ENCODE measurements around the gene HSPA14.

GRCh38 chr10:14904864-14905263 is 66.8 kb downstream of the HSPA14 start:
- TF ChIP-seq CTCF (optimal IDR thresholded peaks at IDR 0.05 in 1 of 3, IDR thresholded peaks at IDR 0.05 in 1 of 3, conservative IDR thresholded peaks at IDR 0.05 in 1 of 3; ENCODE audit: extremely low read depth in 1 of 3, insufficient read depth in 2 of 3, low read length in 3 of 3) (no peak), EZH2 (IDR thresholded peaks at IDR 0.05; ENCODE audit: low read length) (no peak)
